IPS-11a (cell line): ENCODE results near the gene AP1M2.
"Not testable (repeated sequence)": the region's sequence is repeated elsewhere in the genome, so short reads cannot be mapped to it uniquely, and the experiment has no call there.

Experiments
- H3K4me3 ChIP-seq: one replicate; pipeline ENCODE4 v1.5.1; 2013; ENCODE audit warnings: low read depth, low read length, control low read depth

AP1M2 gene

DNA sequence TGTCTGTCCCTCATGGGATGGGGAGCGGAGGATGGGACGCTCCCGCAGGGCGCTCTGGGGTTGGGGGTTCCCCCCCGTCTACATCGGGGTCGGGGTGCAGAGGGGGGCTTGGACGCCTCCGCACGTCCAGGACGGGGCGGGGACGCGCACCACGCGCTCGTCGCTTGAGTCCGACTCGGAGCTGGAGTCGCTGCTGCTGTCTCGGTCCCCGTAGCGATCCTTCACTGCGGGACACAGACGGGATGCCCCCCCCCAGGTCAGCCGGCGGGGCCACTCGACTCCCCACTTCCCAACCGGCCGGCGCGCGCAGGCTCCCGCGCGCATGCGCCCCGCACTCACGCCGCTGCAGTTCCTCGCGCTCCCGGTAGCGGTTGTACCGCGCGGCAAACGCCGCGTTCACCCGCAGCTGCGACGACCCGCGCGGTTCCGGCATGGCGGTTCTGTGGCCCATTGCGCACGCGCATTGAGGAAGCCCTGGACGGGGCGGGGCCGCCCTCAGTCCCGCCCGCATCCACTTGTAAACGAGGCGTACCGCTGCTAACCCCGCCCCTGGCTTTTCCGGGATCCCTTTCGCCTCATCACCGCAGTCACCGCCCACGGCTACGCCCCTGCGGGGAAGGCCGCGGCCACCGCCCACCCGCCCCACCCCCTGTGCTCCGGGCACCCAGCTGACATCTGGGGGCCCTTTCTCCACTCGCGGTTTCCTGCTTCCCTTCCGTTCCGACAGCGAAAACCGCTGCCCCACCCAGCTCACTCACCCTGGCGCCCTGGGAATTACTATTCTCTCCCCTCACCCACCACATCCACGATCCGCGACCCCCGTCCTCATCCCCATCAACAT is 21.3 kb downstream of the AP1M2 start, which contains the start of gene KRI1:
Gene KRI1 (minus strand): TSS at position 444 of the 841 bp plus-strand sequence. CDS start 11 bp downstream, at position 433.
- H3K4me3 ChIP-seq = peak within 1 kb of the TSS; percentile 77

DNA sequence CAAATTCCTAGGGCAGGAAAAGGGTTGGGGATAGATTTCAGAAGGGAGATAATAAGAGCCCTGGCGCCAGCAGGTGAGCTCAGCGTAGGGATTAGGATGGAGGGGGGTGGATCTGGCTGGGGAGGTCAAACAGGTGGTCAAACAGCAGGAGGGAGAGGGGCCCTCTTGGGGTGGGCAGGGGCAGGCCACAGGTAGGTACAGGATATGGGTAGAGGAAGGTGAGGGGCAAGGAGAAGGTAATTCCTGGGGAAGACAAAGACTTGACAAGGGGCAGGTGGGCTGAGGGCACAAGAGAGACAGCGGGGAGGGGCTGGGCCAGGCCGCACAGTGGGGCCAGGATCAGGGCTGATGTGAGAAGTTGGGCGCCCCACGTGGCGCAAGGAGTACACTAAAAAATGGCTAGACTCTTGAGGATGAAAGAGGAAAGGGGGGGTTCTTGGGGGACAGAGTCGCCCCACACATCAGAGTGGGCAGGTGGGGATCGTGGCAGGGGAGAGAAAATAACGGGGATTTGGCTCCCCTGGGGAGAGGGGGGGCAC is 22.0 kb downstream of the AP1M2 start:
- H3K4me3 ChIP-seq = peak overlapping the region; percentile 77

DNA sequence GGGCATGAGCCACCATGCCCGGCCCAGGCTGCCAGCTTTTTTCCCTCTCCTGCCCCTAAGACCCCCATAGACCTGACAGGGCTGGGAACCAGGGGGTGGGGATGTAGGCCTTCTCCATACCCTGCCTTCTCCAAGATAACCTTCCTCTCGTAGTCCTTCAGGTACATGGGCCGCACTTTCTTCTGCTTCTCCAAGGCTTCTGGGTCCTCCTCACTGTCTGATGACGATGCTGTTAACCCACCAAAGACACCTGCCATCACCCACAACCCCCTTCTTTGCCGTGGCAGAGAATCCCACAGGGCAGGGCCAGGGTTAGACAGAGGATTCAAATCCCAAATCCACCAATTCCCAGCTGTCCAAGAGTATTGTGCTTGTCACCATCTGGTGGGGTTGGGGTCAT is 24.5 kb downstream of the AP1M2 start:
- H3K4me3 ChIP-seq = no peak overlapping the region

DNA sequence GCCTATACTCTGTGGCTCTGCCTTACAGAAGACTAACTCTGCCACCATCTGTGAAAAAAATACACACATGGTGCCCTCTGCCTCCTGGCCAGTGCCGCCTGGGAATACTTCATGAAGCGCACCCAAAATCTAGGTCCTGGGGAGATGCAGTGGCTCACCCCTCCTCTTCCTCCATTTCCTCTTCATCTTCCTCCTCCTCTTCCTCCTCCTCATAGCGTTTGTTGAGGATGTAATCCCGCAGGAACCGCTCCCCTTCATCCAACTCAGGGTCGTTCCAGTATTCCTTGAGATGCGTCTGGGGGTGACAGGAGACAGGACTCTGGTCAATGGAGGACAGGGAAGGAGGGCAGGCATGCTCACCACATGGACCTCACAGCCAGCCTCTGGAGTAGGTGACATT is 27.0 kb downstream of the AP1M2 start:
- H3K4me3 ChIP-seq = no peak overlapping the region

DNA sequence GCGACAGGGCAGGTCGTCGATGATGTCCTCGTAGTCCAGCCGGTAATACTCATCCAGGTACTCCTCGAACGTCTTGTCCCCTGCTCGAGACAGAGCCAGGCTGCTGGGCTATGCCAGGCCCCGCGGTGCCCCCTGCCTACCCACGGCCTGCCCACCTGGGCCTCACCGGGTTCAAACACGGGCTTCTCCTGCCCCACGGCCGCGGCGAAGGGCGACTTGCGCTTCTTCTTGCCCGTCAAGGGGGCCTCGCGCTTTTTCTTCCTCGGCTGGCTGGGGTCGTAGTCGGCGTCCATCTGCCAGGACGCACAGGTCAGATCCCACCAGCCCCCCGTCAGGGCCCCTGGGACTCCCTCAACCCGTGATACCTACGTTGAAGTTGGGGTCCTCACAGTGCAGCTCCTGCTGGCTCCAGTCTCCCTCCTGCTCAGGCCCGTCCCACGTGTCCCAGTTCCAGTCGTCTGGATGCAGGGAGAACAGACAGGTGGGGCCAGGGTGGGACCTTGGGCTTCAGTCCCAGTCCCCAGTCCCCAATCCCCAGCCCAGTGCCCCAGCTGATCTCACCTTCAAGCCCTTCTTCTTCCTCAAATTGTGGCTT is 29.4 kb downstream of the AP1M2 start:
- no peak overlapping the region for H3K4me3 ChIP-seq

DNA sequence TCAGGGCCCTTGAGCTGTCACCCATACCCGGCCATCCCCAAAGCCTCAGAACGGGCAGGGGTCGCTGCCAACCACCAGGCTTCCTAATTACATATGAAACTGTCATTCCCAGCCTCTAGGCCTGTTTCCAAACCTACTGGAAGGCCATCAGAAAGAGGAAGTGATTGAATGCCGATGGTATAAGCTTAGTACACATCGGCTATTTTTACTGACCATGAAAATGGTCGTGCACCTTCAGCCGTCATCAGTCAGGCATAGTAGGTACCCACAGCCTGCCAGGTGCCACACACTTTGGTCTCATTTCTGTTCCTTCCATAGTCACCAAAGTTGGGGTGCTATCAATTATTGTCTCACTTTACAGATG is 31.5 kb downstream of the AP1M2 start:
- no peak overlapping the region for H3K4me3 ChIP-seq

DNA sequence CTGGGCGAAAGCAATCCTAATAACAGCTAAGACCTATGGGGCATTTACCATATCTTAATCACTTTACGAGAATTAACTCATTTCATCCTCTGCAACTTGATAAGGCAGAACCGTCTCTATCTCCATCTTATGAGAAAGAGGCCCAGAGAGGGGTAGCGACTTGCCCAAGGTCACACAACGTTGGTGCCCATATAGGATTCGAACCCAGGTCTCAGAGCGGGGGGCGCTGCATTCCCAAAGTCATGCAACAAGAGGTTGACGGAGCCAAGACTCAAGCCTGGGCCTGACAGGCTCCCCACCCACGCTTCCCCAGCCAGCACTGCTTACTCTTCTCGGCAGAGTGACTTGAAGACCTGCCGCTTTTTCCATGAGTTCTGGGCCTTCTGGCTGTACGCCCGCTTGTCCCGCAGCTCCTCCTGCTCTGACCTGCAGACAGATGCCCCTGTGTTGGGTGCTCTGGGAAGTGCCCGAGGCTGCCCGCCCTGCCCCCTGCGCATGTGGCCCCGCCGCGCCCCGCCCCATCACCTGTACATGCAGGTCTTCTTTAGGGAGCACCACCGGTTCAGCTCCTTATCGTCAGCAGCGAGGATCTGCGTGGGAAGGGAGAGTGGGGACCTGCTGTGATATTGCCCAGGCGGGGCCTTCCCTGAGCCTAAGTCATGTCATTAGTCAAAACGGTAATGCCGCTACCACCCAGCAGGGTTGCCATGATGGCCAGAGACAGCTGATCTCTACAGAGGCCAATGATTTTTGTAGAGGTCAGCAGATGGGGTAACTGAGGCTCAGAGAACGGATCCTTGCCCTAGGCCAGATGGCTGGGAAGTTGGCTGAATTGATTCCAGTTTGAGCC is 32.1 kb downstream of the AP1M2 start:
- no peak overlapping the region for H3K4me3 ChIP-seq

DNA sequence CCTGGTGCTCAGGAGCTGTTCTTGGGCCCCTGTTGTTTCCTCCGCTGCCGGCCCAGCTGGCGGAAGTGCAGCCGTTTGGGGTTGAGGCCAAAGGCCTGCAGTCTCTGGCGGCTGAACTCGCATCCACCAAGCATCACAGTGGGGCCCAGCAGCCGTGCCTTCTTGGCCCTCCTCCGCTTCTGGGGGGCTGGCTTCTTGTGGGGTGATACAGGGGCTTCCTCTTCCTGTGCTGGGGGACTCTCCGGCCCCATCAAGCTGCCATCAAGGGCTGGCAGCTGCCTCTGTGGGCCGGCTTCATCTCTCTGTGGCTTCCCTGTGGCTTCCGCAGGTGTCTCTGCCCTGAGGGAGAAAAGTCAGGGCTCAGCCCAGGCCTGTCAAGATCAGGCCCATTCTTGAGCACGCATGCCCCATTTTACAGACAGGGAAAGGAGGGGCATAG is 33.1 kb downstream of the AP1M2 start:
- H3K4me3 ChIP-seq = no peak overlapping the region

DNA sequence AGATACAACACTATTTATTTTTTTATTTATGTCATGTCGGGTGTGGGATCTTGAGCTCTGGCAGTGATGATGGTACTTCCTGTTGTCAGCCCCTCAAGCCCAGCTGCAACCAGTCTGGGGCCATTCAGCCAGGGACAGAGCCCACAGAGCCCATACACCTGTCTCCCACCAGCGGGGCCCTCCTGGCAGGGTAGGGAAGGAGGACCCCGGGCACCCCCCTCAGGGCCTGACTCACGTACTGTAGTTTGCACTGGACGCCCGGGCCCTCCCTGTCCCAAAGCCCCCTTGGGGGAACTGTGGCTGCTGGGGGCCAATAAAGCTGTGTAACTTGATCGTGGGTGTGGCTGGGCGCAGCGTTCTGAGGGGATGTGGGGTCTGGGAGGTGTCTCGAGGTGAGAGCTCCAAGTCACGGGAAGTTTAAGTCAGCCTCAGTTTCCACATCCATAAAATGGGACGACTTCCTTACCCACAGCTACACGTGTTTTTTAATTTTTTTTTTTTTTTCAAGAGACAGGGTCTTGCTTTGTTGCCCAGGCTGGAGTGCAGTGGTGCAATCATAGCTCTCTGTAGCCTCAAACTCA is 33.9 kb downstream of the AP1M2 start:
- H3K4me3 ChIP-seq = no peak overlapping the region

DNA sequence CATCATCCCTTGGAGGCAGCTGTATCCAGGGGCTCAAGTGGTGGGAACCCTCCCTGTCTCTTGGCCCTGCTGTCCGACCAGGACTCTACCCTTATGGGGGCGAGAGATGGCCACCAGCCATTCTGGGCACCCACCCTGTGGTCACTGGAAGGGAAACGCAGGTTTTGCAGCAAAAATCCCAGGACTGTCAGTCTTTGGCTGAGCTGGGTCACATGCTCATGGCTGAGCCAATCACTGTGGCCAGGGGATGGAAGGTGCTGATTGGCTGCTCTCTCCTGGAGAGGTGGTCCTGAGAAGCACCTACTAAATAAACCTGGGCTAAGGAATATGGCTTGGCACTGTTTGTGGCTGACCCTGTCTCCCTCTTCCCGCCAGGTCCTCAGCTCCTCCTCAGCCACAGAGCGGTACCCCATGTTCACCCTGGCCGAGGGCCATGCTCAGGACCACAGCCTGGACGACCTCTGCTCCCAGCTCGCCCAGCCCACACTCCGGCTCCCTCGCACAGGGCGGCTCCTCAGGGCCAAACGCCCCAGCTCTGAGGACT is 34.5 kb downstream of the AP1M2 start:
- H3K4me3 ChIP-seq = no peak overlapping the region

DNA sequence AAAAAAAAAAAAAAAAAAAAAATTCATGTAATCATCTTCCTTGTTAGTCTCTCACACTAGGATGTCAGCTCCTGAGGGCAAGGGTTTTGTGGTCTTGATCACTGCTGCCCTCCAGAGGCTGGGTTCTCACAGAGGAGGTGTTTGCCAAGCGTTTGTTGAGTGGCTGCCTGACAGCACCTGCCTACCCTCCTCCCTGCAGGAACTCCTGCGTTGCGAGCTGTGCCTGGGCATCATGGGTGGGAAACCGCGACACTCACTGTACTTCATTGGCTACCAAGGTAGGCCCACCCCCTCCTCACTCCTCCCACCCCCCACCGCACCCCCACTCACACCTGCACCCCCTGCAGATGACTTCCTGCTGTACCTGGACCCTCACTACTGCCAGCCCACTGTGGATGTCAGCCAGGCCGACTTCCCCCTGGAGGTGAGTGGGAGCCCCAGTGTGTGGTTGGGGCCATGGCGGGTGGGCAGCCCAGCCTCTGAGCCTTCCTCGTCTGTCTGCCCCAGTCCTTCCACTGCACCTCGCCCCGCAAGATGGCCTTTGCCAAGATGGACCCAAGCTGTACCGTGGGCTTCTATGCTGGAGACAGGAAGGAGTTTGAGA is 35.3 kb downstream of the AP1M2 start:
- H3K4me3 ChIP-seq = no peak overlapping the region

DNA sequence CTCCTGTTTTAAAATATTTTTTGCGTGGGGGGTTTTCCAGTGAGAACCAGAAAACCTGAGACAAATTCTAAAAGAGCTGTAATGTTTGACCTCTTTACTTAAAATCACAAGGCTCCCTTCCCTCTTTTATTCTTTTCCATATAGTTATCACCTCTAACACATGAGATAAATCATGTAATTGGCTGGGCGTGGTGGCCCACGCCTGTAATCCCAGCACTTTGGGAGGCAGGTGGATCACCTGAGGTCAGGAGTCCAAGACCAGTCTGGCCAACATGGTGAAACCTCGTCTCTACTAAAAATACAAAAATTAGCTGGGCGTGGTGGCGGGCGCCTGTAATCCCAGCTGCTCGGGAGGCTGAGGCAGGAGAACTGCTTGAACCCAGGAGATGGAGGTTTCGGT is 36.1 kb downstream of the AP1M2 start:
- not testable (repeated sequence) for H3K4me3 ChIP-seq

DNA sequence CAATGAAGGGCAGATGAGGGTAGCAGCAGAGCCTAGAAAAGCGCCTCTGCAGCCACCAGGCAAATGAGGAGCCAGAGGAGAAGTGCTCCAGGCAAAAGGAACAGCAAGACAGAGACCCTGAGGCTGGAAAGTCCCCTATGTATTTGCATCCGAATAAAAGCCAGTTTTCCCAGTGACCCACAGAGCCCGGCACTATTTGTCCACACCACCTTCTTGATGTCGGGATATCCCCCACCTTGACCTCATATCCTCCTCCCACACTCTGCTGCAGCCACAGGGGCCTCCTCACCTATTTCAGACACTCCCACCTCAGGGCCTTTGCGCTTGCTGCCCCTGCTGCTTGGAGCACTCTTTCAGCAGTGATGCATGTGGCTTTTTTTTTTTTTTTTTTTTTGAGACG is 36.8 kb downstream of the AP1M2 start:
- no peak overlapping the region for H3K4me3 ChIP-seq

DNA sequence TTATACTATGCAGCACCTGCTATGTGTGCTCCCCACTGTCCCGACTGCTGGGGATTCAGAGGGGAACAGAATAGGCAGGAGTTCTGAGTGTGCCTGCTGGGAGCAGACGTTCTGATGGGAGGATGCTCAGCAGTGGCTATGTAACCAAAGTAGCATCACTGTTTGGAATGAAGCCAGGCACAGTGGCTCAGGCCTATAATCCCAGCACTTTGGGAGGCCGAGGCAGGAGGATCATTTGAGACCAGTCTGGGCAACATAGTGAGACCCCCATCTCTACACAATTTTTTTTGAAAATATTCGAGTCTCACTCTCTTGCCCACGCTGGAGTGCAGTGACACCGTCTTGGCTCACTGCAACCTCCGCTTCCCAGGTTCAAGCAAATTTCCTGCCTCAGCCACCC is 37.4 kb downstream of the AP1M2 start:
- H3K4me3 ChIP-seq = no peak overlapping the region

DNA sequence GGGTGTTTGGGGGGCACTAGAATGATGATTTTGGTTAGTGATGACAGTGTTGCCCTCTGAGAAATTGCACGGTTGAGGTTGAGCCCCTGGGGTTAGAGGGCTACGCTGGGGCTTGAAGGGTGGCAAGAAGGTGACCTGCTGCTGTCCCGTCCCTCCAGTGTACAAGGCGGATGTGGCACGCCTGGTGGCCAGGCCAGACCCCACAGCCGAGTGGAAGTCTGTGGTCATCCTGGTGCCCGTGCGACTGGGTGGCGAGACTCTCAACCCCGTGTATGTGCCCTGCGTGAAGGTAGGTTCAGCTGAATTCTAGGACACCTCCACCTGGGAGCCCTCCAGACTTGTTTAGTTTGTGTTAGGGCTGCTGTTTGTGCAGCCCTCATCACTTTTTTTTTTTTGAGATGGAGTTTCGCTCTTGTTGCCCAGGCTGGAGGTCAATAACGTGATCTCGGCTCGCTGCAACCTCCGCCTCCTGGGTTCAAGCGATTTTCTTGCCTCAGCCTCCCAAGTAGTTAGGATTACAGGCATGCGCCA is 38.3 kb downstream of the AP1M2 start:
- no peak overlapping the region for H3K4me3 ChIP-seq

DNA sequence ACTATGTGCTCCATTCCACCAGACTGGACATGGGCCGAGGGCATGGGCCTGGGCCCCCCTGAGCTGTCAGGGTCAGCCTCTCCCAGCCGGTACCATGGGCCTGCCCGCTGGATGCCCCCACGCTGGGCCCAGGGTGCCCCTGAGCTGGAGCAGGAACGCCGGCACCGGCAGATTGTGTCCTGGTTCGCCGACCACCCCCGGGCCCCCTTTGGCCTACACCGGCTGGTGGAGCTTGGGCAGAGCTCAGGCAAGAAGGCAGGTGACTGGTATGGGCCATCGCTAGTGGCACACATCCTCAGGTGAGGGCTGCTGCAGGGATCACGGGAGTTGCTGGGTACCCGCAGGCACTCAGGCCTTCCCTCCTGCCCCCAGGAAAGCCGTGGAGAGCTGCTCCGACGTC is 40.3 kb downstream of the AP1M2 start:
- H3K4me3 ChIP-seq = no peak overlapping the region

DNA sequence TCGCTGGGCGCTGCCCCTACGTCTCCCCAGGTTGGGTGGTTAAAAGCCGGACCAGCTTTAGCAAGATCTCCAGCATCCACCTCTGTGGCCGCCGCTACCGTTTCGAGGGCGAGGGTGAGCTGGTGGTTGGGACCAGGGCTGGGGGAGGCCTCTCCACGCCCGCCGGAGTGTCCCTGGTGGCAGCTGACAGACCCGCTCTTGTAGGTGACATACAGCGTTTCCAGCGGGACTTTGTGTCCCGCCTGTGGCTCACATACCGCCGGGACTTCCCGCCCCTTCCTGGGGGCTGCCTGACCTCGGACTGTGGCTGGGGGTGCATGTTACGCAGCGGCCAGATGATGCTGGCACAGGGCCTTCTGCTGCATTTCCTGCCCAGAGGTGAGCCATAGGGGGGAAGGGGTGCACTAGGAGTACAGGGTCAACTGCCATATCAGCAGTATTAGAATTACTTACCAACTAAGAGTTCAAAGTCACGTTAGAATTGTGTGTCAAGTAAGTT is 42.3 kb downstream of the AP1M2 start:
- H3K4me3 ChIP-seq = peak overlapping the region; percentile 78

DNA sequence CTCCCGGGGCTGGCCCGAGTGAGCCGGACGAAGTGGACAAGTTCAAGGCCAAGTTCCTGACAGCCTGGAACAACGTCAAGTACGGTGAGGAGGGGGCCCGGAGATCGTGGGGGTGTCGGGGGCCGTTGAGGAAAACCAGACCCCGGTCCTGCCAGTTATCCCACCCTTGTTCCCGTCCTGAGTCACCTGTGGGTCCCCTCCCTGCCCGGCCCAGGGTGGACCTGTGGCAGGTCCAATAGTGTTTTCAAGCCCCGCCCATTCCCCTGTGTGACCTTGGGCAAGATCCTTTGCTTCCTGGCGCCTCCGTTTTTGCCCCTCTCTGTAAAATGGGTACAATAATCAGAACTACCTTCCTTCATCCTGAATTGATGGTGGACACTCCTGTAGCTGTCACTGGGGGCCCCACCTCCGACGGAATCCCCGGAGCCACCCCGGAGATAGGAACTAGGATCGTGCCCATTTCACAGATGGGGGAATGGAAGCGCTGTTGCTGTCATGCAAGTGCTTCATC is 42.8 kb downstream of the AP1M2 start:
- peak overlapping the region; percentile 78 for H3K4me3 ChIP-seq

DNA sequence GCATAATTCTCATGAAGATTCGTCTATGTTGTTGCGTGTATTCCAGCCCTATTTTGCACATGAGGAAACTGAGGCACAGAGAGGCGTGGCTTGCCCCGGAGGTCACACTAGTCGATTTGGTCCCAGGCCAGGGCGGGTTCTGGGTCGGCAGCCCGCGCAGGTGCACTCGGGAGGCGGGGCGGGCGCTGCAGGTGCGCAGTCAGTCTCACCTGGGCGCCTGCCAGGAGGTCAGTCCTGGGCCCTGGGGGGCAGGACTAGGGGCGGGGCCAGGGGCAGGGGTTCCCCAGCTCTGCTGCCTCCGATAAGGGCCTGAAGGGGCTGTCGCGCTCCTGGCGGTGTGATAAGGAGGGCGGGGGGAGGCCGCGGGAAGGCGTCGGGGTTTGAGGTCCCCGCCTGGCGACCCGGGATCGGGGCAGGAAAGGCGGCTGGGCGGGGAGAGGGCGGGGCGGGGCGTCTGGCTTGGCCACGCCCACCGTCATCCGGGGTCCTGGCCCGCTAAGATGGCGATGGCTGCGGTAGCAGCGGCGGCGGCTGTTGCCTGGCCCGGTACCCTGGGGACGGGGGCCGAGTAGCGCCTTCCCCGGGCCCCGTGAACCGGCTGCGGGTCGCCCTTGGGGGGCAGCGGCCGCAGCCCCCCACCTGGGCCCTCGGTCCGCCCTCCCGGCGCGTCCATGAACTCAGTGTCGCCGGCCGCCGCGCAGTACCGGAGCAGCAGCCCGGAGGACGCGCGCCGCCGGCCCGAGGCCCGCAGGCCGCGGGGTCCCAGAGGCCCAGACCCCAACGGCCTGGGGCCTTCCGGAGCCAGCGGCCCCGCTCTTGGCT is 43.5 kb downstream of the AP1M2 start, which contains the start of gene ATG4D:
Gene ATG4D (plus strand): TSS at position 485 of the 822 bp plus-strand sequence. CDS start 187 bp downstream, at position 672.
- H3K4me3 ChIP-seq = peak within 1 kb of the TSS; percentile 78
